GM18519 (cell line): ENCODE results near the gene DIAPH3.

ENCODE experiments used
- ATAC-seq: cut with Tn5 transposase; IDR thresholded peaks from one replicate; pipeline ENCODE4 v1.9.1; 2021; ENCODE audit warnings: mild to moderate bottlenecking, moderate library complexity; ENCODE audit not compliant: unreplicated experiment, low FRiP score

DIAPH3 gene

GRCh38 chr13:60155978-60156377 is 7.8 kb downstream of the DIAPH3 start:
- ATAC-seq: no peak

GRCh38 chr13:60152904-60153303 is 10.8 kb downstream of the DIAPH3 start:
- ATAC-seq: no peak

- ATAC-seq: no peak
Measured at GRCh38 chr13:60152114-60152513, 11.6 kb downstream of the DIAPH3 start.

- no peak for ATAC-seq
Measured at GRCh38 chr13:60150538-60150937, 13.2 kb downstream of the DIAPH3 start.

DNA sequence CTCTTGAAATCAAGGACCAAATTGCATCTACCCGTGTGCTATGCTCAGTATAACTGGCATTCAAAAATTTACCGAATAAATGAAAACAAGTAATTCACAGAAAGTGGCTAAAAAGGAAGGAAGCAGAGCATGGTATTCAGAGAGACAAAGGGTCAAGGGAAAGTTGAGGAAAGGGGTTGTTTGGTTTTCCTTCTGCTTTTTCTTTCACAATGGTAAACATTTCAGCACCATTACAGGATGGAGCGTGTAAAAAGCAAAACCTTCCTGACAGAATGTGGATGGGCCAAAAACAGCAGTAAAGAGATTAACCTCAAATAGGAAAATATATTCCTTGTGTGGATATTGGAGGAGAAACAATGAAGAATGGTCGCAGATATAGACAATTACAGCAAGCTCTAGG is 14.8 kb downstream of the DIAPH3 start:
- no peak for ATAC-seq

GRCh38 chr13:60147361-60147760 is 16.4 kb downstream of the DIAPH3 start:
- no peak for ATAC-seq

GRCh38 chr13:60146471-60146870 is 17.3 kb downstream of the DIAPH3 start:
- no peak for ATAC-seq

- no peak for ATAC-seq
Measured at GRCh38 chr13:60143775-60144174, 20.0 kb downstream of the DIAPH3 start.

- no peak for ATAC-seq
Measured at GRCh38 chr13:60139272-60139671, 24.5 kb downstream of the DIAPH3 start.

DNA sequence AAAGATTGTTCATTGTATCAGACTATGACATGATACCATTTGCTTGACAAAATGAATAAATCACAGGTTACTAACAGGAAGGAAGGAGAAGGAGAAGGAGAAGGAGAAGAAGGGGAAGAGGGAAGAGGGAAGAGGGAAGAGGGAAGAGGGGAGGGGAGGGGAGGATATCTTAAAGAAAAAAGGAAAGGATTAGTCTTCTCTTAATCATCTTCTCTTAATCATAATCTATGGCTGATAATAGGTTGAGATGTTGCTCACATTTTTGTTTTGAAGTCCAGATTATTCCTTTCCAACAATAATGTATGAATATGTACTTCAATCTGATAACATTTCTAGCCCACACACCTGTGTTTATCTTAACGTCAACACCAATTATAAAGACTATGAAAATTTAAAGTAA is 25.1 kb downstream of the DIAPH3 start:
- no peak for ATAC-seq

DNA sequence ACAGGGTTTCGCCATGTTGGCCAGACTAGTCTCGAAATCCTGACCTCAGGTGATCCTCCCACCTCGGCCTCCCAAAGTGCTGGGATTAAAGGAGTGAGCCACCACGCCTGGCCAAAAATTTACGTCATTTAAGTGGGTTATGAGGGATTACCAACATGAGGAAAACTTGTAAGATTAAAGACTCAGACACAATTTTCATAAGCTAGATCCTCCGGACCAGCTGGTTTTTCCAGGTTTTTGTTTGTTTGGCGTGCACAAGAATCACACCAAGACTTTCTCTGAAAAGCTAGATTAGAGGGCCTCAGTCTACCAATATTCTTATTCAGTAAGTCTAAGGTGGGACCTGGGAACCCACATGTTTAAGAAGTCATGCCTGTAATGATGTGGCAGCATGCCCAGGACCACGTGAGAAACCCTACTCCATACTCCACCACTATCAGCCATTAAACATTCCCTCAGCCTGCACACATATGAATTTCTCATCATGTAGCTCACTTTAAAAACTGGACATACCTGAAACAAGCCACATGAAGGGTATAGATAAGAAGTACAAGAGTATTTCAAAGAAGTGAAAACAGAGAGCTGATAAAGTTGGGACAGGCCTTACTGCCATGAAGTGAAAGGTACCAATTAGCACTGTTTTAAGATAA is 25.7 kb downstream of the DIAPH3 start:
- no peak for ATAC-seq

DNA sequence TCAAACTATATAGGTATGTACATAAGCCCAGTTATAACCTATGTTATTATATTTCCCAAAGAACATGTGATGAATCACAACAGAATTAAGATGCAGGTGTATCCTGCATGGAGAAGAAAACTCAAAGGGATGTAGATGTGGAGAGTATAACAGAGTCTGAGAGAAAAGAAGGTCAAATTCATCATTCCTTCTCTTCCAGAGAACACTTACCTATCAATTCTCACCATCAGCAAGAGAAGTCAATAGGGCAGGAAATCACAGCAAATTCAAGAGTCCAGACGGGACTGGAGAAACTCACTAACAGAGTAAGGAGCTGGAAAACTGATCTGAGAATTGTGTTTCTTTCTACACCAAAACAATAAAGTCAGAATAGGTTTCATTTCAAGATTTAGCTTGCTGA is 28.4 kb downstream of the DIAPH3 start:
- ATAC-seq: no peak

GRCh38 chr13:60134376-60134775 is 29.4 kb downstream of the DIAPH3 start:
- ATAC-seq: no peak

DNA sequence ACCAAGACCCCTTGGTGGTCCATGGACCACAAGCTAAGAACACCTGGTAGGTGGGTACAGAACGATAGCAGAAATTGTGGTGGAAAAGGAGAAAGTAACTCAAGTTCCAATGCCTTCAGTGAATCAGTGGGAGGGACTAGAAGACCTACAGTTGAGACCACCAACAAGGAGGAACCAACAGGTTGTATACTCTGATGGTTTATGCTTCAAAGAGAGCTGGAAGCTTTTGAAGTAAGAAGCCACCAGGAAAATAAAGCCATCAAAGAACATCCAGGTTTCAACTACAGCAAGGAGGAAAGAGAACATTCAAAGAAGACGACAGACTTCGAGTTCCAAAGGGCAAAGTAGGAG is 42.4 kb downstream of the DIAPH3 start:
- ATAC-seq: no peak

DNA sequence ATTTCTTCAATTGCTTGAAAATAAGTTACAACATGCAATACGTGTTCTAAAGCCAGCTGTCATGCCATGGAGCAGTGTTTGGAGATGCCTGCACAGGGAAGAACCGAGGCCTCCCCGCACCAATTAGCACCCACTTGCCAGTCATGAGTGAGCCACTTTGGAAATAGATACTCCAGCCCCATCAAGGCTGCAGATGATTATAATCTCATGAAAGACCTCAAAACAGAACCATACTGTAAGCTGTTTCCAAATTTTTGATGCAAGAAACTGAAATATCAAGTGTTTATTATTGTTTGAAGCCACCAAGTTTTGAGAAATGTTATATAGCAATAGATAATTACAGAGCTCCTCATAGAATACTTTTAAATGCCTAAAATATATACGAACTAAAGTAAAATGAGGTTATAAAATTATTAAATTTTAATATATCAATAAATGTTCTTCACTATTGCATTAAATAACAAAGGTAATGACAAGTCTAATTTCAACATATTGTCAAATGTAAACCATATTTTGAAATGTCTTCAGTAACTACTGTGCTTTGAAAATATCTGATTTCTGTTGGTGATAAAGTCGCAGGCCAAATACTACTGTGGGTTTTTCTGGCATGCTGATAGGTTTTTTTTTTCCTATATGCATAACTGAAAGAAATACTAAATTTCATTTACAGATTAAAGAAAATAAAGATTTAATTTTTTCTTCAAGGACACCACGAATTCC is 43.0 kb downstream of the DIAPH3 start:
- ATAC-seq: no peak

DNA sequence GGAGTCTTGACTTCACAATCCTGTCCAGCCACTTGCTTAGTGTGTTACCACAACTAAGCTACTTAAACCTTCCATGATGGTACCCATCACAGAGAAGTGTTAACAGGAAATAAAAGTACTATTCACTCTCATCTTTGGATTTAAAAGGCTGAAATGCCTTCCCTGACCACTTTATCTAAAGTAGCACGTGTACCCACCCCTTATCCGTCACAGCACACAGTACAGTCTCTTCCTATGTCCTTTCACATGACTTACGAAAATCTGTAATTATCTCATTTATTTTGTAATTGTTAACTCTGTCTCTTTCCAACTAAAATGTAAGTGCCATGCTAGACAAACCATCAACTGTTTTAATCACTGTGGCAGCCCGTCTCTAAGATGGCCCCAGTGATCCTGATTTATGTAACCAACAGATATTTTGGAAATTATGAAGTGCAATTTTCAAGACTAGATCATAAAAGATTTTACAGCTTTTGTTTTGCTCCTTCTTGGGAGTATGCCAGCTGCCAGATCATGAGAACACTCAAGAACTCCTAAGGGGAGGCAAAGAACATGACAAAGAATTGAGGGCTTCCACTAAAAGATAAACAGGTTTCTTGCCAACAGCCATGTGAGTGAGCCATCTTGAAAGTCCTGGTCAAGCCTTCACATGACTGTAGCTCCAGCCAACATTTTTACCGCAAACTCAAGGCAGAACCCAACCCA is 44.9 kb downstream of the DIAPH3 start:
- no peak for ATAC-seq

GRCh38 chr13:60114499-60115028 is 49.2 kb downstream of the DIAPH3 start:
- ATAC-seq: no peak

DNA sequence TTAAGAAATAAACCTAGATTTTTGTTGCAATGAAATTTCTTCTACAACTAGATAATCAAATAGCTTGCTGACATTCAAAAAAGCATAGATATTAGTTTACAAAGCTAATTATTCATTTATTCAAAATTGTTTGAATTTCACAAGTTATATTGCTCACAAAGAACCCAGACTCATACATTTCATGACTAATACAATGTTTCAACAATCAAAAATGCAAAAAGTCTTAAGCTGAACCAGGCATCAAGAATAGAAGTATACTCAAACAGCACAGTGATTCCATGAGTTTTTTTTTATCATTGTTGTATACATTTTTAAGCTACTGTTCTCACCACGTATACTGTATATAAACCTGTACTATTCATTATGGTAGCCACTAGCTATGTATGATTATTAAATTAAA is 51.0 kb downstream of the DIAPH3 start:
- no peak for ATAC-seq

GRCh38 chr13:60111691-60112090 is 52.0 kb downstream of the DIAPH3 start:
- ATAC-seq: no peak

GRCh38 chr13:60109285-60109684 is 54.4 kb downstream of the DIAPH3 start:
- ATAC-seq: no peak

DNA sequence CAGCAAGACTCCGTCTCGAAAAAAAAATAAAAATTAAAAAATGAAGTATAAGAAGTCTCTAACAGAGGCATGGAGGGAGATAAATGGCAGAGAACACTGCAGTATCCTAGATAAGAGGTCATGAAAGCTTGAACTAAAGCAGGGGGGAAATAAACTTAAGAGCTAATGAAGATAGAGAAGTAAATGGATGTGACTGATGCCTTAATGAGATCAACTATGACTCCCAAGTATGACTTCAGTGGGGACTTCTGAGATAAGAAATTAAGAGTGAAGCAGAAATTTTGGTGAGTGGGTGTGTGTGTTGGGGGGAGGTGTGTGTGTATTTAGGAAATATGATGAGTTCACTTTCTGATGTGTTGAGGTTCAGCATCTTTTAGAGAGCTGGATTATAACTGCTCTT is 55.1 kb downstream of the DIAPH3 start:
- no peak for ATAC-seq
